ENCODE measurements around the gene ACAP2.
"Not testable (repeated sequence)": the region's sequence is repeated elsewhere in the genome, so short reads cannot be mapped to it uniquely, and the experiment has no call there.

ACAP2 gene

DNA sequence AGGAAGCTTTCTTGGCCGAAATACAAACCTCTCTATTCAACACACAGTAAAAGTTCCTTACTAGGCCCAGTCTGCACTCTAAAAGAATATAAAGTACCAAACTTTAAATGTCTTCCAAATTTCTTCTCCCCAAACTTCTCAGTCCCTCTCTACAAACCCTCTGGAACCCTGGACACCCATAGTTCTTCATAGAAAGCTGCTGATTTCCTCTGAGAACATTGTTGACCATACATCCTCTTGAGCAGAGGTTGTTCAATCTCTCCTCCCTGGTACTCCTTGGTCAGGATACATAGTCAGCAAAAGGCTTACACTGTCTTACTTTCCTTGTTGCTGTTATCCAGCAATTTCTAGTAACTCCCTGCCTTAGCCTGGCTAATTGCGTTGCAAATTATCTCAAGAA, 3.1 kb upstream of the ACAP2 start:
- DNase-seq (ENCODE audit: extremely low read depth in 1 of 2, low read depth in 1 of 2), result no peak

DNA sequence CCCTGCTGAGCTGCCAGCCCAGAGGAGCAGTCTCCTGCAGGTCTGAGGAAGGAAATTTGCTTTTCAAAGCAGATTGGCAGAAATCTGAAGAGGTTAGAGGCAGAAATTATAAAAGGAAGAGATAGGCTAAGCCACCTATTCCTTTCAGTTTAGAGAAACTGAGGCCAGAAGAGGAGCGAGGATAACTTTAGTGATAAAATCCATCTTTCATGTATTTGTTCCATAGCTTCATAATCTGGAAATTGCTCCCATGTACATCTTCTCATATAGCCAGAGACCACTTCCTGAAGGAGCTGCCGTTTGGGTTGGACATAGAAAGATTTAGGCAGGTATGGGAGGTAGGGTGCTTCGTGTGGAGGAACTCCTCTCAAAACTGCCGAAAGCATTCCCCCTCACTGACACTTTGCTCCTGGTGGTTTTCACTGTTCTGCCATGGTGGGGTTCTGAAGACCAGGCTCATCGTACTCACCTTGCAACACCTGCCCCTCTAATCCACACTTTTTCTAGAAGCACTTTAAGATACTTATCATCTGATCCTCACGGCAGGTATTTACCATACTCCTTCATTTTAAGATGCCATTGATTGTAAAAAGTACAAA, 670 bp upstream of the ACAP2 start:
- no peak for DNase-seq (ENCODE audit: extremely low read depth in 1 of 2, low read depth in 1 of 2)

DNA sequence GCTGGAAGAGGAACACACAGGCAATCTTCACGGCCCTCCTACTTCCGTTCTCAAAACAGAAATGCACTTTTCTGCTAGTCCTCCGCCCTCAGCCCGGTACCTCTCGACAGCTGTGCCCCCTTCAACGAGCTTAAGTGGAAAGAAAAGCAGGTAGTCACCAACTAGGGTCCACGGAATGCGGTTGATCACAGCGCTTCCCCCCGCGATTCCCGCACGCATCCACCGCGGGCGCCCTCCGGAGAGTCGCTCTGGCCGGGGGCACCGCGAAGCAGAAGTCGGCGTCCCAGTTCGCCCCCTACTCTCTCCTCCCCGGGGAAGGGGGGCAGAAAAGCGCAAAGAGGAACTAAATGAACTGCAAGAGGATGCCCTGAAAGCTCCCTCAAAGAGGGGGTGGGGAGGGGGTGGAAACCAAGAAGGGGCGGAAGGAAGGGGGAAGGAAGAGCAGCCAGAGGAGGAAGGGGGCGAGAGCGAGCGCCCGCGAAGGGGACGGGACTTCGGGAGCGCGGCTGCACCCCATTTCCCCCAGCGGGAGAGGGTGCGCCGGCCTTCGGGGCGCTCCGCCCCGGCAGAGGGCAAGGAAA, 738 bp downstream of the ACAP2 start:
- DNase-seq (ENCODE audit: extremely low read depth in 1 of 2, low read depth in 1 of 2), result peak in 1 of 2 donors; percentile 19

DNA sequence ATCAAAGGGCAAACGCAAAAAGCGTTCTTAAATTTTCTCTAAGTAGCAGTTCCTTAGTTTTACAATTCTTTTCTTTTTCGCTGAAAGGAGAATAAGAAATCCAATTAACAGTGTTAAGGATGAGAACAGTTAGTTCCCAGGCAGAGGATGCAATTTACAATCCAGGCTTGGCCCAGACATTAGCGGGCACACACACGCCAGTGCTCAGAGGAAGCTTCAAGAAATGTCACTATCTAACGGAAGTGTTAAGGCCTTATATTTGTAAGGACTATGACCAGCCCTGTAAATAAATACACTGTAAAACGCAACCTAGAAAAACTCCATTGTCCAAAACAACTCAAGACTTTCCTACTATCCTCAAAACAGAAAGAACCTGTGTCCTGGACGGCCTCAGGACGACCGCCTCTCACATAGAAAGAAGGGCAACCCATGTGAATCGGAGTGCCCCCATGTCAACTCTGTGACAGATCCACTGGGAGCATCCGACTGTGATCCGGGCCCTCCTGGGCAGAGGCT, 1.3 kb downstream of the ACAP2 start:
- no peak for DNase-seq (ENCODE audit: extremely low read depth in 1 of 2, low read depth in 1 of 2)

DNA sequence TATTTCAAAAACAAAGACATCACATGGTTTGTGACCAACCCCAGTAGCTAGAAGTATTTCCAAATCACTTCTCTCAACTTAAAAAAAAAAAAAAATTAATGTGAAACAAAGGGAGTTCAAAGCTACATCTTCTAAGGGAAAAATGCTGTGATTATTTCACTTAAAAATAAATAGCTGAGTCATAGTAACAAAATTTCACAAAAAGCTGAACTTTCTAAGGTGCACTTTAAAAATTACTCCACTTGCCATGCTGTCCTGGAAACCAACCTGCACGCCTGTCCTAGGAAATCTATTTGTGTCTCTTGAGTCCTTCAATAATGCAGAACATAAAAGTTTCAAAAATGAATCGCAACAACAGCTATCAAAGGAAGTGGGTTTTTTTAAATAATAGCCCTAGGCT, 1.8 kb downstream of the ACAP2 start:
- no peak for DNase-seq (ENCODE audit: extremely low read depth in 1 of 2, low read depth in 1 of 2)

DNA sequence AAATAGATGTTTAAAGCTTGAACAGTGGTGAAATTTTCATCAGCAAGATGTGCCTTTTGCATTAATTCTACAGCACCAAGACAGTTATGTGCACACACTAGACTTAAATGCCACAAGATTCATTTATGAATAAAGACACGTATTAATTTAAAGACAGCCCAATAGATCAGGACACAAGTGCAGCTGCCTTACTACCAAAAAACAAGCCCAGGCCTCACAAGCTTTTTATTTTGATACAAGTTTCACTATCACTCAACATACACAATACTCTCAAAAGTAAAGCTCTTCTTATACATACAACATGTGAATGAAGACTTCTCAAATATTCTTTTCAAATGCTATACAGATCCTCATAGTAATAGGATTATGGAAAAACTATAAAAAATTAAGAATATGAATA, 2.4 kb downstream of the ACAP2 start:
- no peak for DNase-seq (ENCODE audit: extremely low read depth in 1 of 2, low read depth in 1 of 2)

DNA sequence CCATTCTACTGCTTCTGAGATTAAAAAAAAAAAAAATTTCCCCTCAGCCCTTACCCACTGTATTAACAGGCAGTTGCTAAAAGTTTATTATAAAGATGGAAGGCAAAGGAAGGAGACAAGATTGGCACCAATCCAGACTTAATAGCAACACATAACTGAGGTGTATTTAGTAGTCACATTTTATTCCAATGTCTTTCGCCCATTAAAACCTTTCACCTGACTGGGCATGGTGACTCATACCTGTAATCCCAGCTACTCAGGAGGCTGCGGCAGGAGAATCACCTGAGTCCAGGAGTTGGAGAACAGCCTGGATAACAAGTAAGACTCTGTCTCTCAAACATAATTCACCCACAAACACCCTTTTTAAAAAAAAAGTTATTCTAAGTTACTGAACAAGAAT, 4.4 kb downstream of the ACAP2 start:
- DNase-seq (ENCODE audit: extremely low read depth in 1 of 2, low read depth in 1 of 2), result no peak

DNA sequence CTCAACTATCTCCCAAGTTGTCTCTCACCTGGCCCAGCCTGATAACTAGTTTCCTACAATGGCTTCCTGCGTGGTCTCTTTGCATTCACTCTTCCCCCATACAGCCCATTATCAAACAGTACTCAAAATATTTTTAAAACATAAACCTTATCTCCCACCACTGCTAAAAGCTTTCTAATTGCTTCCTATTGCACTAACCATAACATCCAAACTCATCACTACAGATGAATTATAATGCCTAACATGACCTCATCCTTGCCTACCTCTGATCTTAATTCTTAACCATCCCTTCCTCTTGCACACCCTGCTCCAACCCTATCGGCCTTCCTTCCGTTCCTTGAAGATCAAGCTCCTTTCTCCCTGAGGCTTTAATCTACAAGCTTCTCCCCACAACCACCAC, 17.0 kb downstream of the ACAP2 start:
- no peak for DNase-seq (ENCODE audit: extremely low read depth in 1 of 2, low read depth in 1 of 2)

DNA sequence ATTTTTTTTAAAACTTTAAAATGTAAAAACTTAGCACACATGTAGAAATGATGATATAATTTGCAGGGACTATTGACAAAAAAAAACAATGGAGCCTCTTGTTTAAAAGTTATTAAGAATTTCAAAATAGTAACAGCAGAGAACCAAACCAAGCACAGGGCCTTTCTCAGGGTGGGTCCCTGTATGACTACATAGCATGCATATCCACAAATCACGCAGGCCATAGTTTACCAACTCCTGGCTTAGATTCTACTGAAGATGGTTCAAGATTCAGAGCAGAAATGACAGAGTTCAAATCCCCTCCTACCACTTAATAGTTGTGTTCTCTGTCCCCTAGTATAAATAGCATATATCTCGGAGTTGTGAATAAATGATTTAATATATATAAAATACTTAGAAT, 19.0 kb downstream of the ACAP2 start:
- DNase-seq (ENCODE audit: extremely low read depth in 1 of 2, low read depth in 1 of 2), result no peak

DNA sequence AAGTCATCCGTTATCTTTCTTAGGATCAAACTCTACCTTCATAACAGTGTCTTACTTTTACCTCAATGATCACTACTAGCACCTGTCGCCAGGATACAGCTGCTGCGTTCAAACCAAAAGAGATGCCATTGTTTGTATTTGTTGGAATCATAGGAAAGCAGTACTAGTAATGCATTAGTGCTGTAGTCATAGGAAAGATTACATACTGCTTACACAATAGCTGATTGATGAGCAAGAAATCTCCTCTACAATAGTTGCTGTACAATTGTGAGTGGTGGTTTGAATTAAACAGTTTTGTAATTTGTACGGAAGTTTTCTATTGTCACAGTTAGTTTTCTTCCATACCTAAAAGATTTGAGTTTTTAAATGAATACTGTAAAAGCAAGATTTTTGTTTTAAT, 21.4 kb downstream of the ACAP2 start:
- DNase-seq (ENCODE audit: extremely low read depth in 1 of 2, low read depth in 1 of 2), result no peak

DNA sequence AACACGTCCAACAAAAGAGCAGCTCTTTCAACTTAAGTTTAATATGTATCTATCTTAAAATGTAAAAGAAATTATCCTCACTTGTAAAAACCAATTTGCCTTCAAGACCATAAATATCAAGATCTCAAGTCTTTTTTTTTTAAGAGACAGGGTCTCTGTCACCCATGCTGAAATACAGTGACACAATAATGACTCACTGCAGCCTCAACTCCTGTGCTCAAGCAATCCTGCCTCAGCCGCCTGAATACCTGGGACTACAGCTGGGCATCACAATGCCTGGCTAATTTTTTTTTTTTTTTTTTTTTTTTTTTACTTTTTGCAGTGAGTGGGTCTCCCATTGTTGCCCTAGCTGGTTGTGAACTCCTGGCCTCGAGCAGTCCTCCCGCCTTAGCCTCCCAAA, 26.0 kb downstream of the ACAP2 start:
- DNase-seq (ENCODE audit: extremely low read depth in 1 of 2, low read depth in 1 of 2), result no peak

DNA sequence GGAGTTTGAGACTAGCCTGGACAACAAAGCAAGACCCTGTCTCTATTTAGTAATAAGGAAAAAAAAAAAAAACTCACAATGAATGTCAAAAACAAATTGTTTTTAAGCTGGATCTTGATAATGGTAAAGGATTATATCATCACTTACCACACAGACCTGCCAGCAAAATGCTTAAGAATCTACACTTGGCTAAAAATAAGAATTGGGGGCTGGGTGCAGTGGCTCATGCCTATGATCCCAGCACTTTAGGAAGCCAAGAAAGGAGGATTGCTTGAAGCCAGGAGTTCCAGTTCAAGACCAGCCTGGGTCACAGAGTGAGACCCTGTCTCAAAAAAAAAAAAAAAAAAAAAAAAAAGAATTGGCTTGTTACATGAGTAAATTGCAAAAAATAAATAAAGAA, 31.0 kb downstream of the ACAP2 start:
- no peak for DNase-seq (ENCODE audit: extremely low read depth in 1 of 2, low read depth in 1 of 2)

DNA sequence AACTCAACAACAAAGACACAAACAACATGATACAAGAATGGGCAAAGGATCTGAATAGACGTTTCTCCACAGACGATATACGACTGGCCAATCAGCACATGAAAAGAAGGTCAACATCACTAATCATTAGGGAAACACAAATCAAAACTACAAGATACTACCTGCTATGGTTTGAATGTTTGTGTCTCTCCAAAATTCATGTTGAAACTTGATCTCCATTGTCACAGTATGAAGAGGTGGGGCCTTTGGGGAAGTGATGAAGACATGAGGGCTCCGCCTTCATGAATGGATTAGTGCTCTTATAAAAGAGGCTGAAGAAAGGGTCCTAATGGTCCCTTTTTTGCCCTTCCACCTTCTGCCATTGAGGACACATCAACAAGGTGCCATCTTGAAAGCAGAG, 32.3 kb downstream of the ACAP2 start:
- DNase-seq (ENCODE audit: extremely low read depth in 1 of 2, low read depth in 1 of 2), result no peak

DNA sequence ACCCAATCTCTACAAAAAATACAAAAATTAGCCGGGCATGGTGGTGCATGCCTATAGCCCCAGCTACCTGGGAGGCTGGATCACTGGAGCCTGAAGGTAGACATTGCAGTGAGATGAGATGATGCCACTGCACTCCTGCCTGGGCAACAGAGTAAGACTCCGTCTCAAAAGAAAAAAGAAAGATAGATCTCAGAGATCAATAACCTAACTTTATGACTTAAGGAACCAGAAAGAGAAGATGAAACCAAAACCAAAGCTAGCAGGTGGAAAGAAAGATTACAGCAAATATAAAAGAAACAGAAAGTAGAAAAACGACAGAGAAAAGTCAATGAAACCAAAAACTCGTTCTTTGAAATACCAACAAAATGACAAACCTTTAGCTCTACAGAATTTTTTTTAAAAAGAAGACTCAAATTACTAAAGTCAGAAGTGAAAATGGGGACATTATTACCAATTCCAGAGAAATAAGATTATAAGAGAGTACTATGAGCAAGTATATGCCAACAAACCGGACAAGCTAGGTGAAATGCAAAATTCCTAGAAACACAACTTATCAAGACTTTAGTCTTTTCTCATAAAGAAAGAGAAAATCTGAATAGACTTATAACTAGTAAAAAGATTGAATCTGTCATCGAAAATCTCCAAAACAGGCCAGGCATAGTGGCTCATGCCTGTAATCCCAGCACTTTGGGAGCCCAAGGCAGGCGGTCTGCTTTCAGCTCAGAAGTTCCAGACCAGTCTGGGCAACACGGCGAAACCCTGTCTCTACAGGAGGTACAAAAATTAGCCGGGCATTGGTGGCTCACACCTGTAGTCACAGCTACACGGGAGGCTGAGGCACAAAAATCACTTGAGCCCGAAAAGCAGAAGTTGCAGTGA, 35.0 kb downstream of the ACAP2 start:
- DNase-seq (ENCODE audit: extremely low read depth in 1 of 2, low read depth in 1 of 2), result no peak

DNA sequence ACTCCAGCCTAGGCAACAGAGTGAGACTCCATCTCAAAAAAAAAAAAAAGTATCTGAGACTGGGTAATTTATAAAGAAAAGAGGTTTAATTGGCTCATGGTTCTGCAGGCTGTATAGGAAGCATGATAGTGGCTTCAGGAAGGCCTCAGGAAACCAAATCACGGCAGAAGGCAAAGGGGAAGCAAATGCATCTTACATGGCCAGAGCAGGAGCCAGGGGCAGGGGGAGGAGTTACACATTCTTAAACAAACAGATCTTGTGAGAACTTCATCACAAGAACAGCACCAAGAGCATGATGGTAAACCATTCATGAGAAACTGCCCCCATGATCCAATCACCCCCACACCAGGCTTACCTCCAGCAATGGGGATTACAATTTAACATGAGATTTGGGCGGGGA, 37.2 kb downstream of the ACAP2 start:
- DNase-seq (ENCODE audit: extremely low read depth in 1 of 2, low read depth in 1 of 2), result no peak

DNA sequence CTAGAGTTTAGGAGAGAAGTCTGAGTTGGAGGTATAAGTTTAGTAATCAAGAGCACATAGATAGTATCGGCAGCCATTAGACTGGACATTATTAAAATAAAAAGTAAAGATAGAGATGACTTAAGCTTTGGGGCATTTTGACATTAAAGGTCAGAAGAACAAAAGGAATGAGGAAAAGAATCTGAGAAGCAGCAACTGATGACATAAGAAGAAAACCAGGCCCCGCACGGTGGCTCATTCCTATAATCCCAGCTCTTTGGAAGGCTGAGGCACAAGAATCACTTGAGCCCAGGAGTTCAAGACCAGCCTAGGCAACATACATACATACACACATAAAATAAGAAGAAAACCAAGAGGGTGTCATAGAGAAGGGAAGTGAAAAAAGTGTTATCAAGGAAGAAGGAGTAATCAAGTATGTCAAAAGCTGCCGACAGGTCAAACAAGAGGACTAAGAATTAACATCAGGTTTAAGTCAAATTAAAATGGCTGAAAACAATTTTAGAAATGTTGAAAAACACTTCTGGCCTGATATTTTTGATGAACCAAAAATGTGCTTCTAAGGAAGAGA, 38.9 kb downstream of the ACAP2 start:
- DNase-seq (ENCODE audit: extremely low read depth in 1 of 2, low read depth in 1 of 2), result no peak

DNA sequence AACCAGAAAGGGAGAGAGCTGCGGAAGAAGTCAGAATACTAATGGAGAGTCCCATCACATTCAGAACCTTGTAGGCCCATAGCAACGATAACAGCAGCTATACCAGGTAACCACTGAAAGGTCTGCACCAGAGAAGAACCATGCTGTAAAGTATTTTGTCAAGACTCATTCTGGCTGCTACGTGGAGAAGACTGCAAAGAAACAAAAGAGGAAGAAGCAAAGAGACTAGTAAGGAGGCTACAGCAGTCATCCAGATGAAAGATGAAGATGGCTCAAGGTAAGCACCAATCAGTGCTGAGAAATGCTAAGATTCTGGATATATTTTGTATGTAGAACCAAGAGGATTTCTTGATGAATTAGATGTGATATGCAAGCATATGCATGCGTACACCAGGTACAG, 39.6 kb downstream of the ACAP2 start:
- DNase-seq (ENCODE audit: extremely low read depth in 1 of 2, low read depth in 1 of 2), result no peak

DNA sequence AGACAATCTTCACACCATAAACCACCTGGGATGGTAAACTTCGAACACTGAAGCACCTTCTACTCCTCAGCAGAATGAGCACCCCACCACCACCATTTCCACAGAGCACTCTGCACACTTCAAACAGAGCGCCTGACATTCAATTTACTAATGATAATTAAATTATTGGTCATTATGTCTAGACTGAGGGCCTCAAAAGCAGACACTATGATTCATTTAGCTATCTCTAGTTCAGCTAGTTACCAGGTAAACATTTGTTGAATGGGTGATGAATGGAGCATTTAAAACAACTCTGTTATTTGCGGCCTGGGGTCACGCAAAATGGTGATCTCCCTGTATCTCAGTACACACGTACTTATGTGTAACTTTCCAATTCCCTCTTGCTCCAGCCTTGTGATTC, 40.9 kb downstream of the ACAP2 start:
- no peak for DNase-seq (ENCODE audit: extremely low read depth in 1 of 2, low read depth in 1 of 2)

DNA sequence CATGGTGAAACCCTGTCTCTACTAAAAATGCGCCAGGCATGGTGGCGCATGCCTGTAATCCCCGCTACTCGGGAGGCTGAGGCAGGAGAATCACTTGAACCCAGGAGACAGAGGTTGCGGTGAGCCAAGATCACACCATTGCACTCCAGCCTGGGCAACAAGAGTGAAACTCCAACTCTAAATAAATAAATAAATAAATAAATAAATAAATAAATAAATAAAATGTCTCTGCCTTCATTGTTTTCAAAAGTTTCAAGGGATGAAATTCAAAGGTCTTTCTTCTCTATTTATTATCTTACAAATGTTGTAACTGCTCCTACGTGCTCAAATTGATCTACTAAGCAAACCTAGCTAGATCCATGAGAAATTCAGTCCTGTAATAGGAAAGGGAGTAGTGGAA, 44.4 kb downstream of the ACAP2 start:
- not testable (repeated sequence) for DNase-seq (ENCODE audit: extremely low read depth in 1 of 2, low read depth in 1 of 2)

DNA sequence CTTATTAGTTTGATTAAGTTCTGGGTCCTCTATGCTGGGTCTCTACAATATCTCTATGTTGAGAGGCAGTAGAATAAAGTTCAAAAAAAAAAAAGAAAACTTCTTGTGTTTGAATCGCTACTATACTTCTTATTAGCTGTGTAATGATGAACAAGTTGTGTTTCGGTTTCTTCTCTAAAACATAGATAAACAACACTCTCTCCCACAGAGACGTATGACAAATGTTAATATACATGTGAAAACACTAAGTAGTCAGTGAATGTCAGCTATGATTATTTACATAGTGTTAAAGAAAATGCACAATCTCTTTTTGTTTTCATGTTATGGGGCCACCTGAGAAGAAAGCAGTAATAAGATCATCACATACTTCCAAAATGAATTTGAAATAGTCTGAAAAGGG, 45.3 kb downstream of the ACAP2 start:
- no peak for DNase-seq (ENCODE audit: extremely low read depth in 1 of 2, low read depth in 1 of 2)

DNA sequence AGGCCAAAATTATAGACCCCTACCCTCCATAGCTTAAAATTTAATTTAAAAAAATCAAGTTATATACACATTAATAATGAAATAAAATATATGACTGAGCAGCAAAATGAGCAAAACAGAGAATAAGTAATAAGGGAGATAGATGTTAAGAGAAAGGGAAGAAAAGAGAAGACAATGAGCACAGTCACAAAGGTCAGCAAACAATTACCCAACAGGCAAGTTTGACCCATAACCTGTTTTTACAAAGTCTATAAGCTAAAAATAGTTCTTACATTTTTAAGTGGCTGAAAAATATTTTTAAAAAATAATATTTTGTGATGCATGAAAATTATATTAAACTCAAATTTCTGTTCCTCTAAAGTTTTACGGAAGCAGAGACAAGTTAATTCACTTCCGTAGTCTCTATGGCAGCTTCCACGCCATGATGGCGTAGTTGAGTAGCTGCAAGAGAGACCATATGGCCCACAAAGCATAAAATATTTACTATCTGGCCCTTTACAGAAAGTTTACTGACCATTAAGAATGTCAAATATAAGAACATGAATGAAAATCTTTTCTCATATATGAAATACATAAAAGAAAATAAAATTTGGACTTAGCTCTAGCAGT, 47.5 kb downstream of the ACAP2 start:
- no peak for DNase-seq (ENCODE audit: extremely low read depth in 1 of 2, low read depth in 1 of 2)
